ENCODE results near the gene AFG1L. TPM values are rescaled to one million over a fixed set of nuclear protein-coding genes. Genes with fewer than 3 reads are reported as not detected.
"Not testable (repeated sequence)": the region's sequence is repeated elsewhere in the genome, so short reads cannot be mapped to it uniquely, and the experiment has no call there.

Gene AFG1L
- total RNA-seq, 1 experiment from 2014 or later = 7.9 TPM

- CTCF ChIA-PET = no interaction called here
- TF ChIP-seq MAX (CRISPR knock-in tag; IDR thresholded peaks at IDR 0.05) (no peak), JUN (CRISPR knock-in tag; IDR thresholded peaks at IDR 0.05) (no peak), ZNF532 (CRISPR knock-in tag; IDR thresholded peaks at IDR 0.05; ENCODE audit: borderline replicate concordance) (no peak), ZBTB21 (CRISPR knock-in tag; IDR thresholded peaks at IDR 0.05; ENCODE audit: borderline replicate concordance) (no peak), ZNF423 (CRISPR knock-in tag; IDR thresholded peaks at IDR 0.05) (no peak)
- H3K4me3 Mint-ChIP-seq = no peak overlapping the region
Measured at GRCh38 chr6:108380876-108381275, 86.0 kb downstream of the AFG1L start.

GRCh38 chr6:108383981-108384380, 89.1 kb downstream of the AFG1L start:
- peaks cover under 1% of the 10 kb centered on the region; the same call in 1 of the 2 replicates for H3K4me1 Mint-ChIP-seq
- no peak for DNase-seq (ENCODE audit: low spot score)
- peaks cover 17% of the 10 kb centered on the region for H3K9me3 Mint-ChIP-seq
- H3K27ac Mint-ChIP-seq = no peak overlapping the region
- no peak for ATAC-seq
- TF ChIP-seq NFE2L1 (CRISPR knock-in tag; IDR thresholded peaks at IDR 0.05) = no peak
- TF ChIP-seq SMAD3 (CRISPR knock-in tag; IDR thresholded peaks at IDR 0.05; ENCODE audit: borderline replicate concordance) = no peak
- no peak for TF ChIP-seq USF2 (CRISPR knock-in tag; IDR thresholded peaks at IDR 0.05)
- no peak for TF ChIP-seq STAT6 (CRISPR knock-in tag; conservative IDR thresholded peaks at IDR 0.05; ENCODE audit: low read depth)
- no peak for TF ChIP-seq AR (CRISPR knock-in tag; IDR thresholded peaks at IDR 0.05)
- TF ChIP-seq JUN (CRISPR knock-in tag; IDR thresholded peaks at IDR 0.05) = no peak
- no peak for TF ChIP-seq CREB1 (CRISPR knock-in tag; IDR thresholded peaks at IDR 0.05)
- no peak for TF ChIP-seq NFATC4 (CRISPR knock-in tag; IDR thresholded peaks at IDR 0.05)
- no peak for TF ChIP-seq ESRRA (CRISPR knock-in tag; IDR thresholded peaks at IDR 0.05; ENCODE audit: borderline replicate concordance)
- no peak for TF ChIP-seq ZNF671 (CRISPR knock-in tag; IDR thresholded peaks at IDR 0.05)
- TF ChIP-seq NFYB (CRISPR knock-in tag; conservative IDR thresholded peaks at IDR 0.05; ENCODE audit: low read depth) = no peak
- H3K4me3 Mint-ChIP-seq = no peak overlapping the region
- POLR2A ChIA-PET = no interaction called here
- peaks cover 14% of the 10 kb centered on the region for H3K36me3 Mint-ChIP-seq
- H3K27me3 Mint-ChIP-seq (ENCODE audit: low read depth) = no peaks in the 10 kb centered on the region; the same call in 1 of the 2 replicates
- CTCF ChIA-PET = interaction anchor here (0.7 kb wide), 1 partner anchor 157 kb away, joined by 5 read pairs; no protein-coding TSS in a partner anchor

More at GRCh38 chr6:108380876-108381275, 86.0 kb downstream of the AFG1L start:
- H3K4me1 Mint-ChIP-seq = no peaks in the 10 kb centered on the region
- no peaks in the 10 kb centered on the region; the same call in 1 of the 2 replicates for H3K27me3 Mint-ChIP-seq (ENCODE audit: low read depth)
- no peak for ATAC-seq
- DNase-seq (ENCODE audit: low spot score) = no peak
- peaks cover 14% of the 10 kb centered on the region for H3K36me3 Mint-ChIP-seq
- POLR2A ChIA-PET = no interaction called here
- H3K9me3 Mint-ChIP-seq = peaks cover 17% of the 10 kb centered on the region
- no peak overlapping the region for H3K27ac Mint-ChIP-seq

- peaks cover 25% of the 10 kb centered on the region for H3K9me3 Mint-ChIP-seq
- H3K27me3 Mint-ChIP-seq (ENCODE audit: low read depth); H3K4me3 Mint-ChIP-seq; ATAC-seq; CTCF ChIA-PET; POLR2A ChIA-PET; H3K4me1 Mint-ChIP-seq; H3K27ac Mint-ChIP-seq; DNase-seq (ENCODE audit: low spot score): not testable (repeated sequence)
- peaks cover 13% of the 10 kb centered on the region for H3K36me3 Mint-ChIP-seq
Measured at GRCh38 chr6:108389190-108389589, 94.3 kb downstream of the AFG1L start.
